HCT116 (cell line): ENCODE results near the gene RADIL. TPM values are rescaled to one million over a fixed set of nuclear protein-coding genes. Genes with fewer than 3 reads are reported as not detected.

ENCODE experiments used
- ATAC-seq: fragments of 200-7000 bp; cut with Tn5 transposase; 2 replicates; pipeline ENCODE4 v1.9.1; 2020; ENCODE audit warnings: mild to moderate bottlenecking, moderate library complexity
- BruUV-seq: library from RNA; stranded (reverse); fragments of 400-500 nt; replicated peaks from 2 replicates; lab custom pipeline; 2021; lab: Mats Ljungman, UMichigan
- CTCF ChIA-PET: fragments of 300-600 bp; sonication (Branson Sonifier 250); formaldehyde crosslinking; loops from one replicate; lab custom pipeline; 2021; ENCODE audit warnings: antibody characterized with exemption; lab: Charles Lee
- POLR2A ChIA-PET: fragments of 300-600, 350-600 bp; sonication (Branson Sonifier 250); formaldehyde crosslinking; loops from one replicate; lab custom pipeline; 2021; ENCODE audit warnings: antibody characterized with exemption; lab: Charles Lee
- RAD21 ChIA-PET, 2 experiments: fragments of 300-600 bp; sonication (Branson Sonifier 250); formaldehyde crosslinking; loops; one replicate each; lab custom pipeline; 2023; ENCODE audit warnings: low total read pairs in 2 of 2; ENCODE audit not compliant: uncharacterized antibody in 2 of 2, unreplicated experiment in 2 of 2, low non-redundant PET in 1 of 2; lab: Charles Lee
- DNase-seq: peaks from one replicate; pipeline ENCODE4 v3.0.0-alpha.2; 2010; ENCODE audit warnings: low read depth, low spot score
- H2AFZ ChIP-seq: fragments of 200-600 bp; shearing (Covaris generic), sonication (generic); 2 replicates; pipeline ENCODE4 v1.6.1; 2017; ENCODE audit warnings: low read depth, mixed run types, mixed read lengths, antibody characterized with exemption, low read length; ENCODE audit not compliant: poor library complexity, severe bottlenecking
- H3K27ac ChIP-seq: 2 replicates; pipeline ENCODE4 v1.5.1; 2012; ENCODE audit warnings: low read depth, low read length
- H3K27me3 ChIP-seq: fragments of 200-600 bp; sonication (generic); 2 replicates; pipeline ENCODE4 v1.6.1; 2016; ENCODE audit warnings: mixed run types, low read length, mixed read lengths; ENCODE audit not compliant: insufficient read depth
- H3K36me3 ChIP-seq, 2 experiments: fragments of 200-500 bp in 1 of 2; fragments of 200-600 bp in 1 of 2; sonication (Bioruptor generic) in 1 of 2; sonication (generic) in 1 of 2; 2 replicates each; pipeline versions ENCODE4 v1.5.1 to v1.6.1; 2014 to 2016; ENCODE audit warnings: low read length in 2 of 2, inconsistent platforms in 1 of 2, mixed read lengths in 1 of 2, mixed run types in 1 of 2; ENCODE audit not compliant: insufficient read depth in 2 of 2, control insufficient read depth in 1 of 2
- H3K4me1 ChIP-seq, 2 experiments: fragments of 200-600 bp in 1 of 2; sonication (generic) in 1 of 2; 2 replicates each; pipeline versions ENCODE4 v1.5.1 to v1.6.1; 2012 to 2017; ENCODE audit warnings: low read length in 2 of 2, inconsistent platforms in 1 of 2, mild to moderate bottlenecking in 1 of 2, mixed read lengths in 1 of 2, mixed run types in 1 of 2, moderate library complexity in 1 of 2; ENCODE audit not compliant: insufficient read depth in 2 of 2, control insufficient read depth in 1 of 2
- H3K4me2 ChIP-seq: fragments of 200-600 bp; sonication (generic); 2 replicates; pipeline ENCODE4 v1.6.1; 2017; ENCODE audit warnings: mixed run types, low read length, mixed read lengths
- H3K4me3 ChIP-seq, 2 experiments: fragments of 200-600 bp in 1 of 2; sonication (generic) in 1 of 2; replicated peaks in 1 of 2; 2 replicates each; pipeline ENCODE4 v1.5.1; 2011 to 2016; ENCODE audit warnings: low read length in 2 of 2, control low read depth in 1 of 2, low read depth in 1 of 2, mild to moderate bottlenecking in 1 of 2, mixed read lengths in 1 of 2, mixed run types in 1 of 2
- H3K79me2 ChIP-seq: fragments of 200-600 bp; sonication (generic); 2 replicates; pipeline ENCODE4 v1.6.1; 2017; ENCODE audit warnings: mild to moderate bottlenecking, mixed run types, low read length, moderate library complexity, mixed read lengths; ENCODE audit not compliant: insufficient read depth
- H3K9ac ChIP-seq: fragments of 200-600 bp; sonication (generic); 2 replicates; pipeline ENCODE4 v1.6.1; 2016; ENCODE audit warnings: low read length, mixed read lengths
- H3K9me2 ChIP-seq: fragments of 200-600 bp; sonication (generic), shearing (Covaris generic); 2 replicates; pipeline ENCODE4 v1.6.1; 2017; ENCODE audit warnings: mixed run types, mild to moderate bottlenecking, moderate library complexity; ENCODE audit not compliant: insufficient read depth
- H3K9me3 ChIP-seq, 2 experiments: fragments of 200-500 bp in 1 of 2; fragments of 200-600 bp in 1 of 2; sonication (Bioruptor generic) in 1 of 2; sonication (generic) in 1 of 2; 2 replicates each; pipeline ENCODE4 v1.6.1; 2014 to 2017; ENCODE audit warnings: low read length in 2 of 2, mixed read lengths in 2 of 2, inconsistent platforms in 1 of 2, low read depth in 1 of 2, mild to moderate bottlenecking in 1 of 2, mixed run types in 1 of 2, moderate library complexity in 1 of 2; ENCODE audit not compliant: control insufficient read depth in 1 of 2, insufficient read depth in 1 of 2
- H4K20me1 ChIP-seq: fragments of 200-600 bp; sonication (generic), shearing (Covaris generic); 2 replicates; pipeline ENCODE4 v1.6.1; 2017; ENCODE audit warnings: mixed run types, mild to moderate bottlenecking, moderate library complexity; ENCODE audit not compliant: insufficient read depth
- CBX3 ChIP-seq: IDR thresholded peaks from 2 replicates; pipeline ENCODE4 v1.6.1; 2012; ENCODE audit warnings: low read depth
- CEBPB ChIP-seq: IDR thresholded peaks from 2 replicates; pipeline ENCODE4 v1.6.1; 2012; ENCODE audit warnings: low read depth
- FOSL1 ChIP-seq: IDR thresholded peaks from 2 replicates; pipeline ENCODE4 v1.6.1; 2012; ENCODE audit warnings: low read depth
- JUND ChIP-seq: IDR thresholded peaks from 2 replicates; pipeline ENCODE4 v1.6.1; 2012
- POLR2A ChIP-seq: IDR thresholded peaks from 2 replicates; pipeline ENCODE4 v1.7.0; 2011; ENCODE audit warnings: borderline replicate concordance; ENCODE audit not compliant: insufficient read depth, insufficient read length; ENCODE audit errors: extremely low read depth
- RAD21 ChIP-seq: IDR thresholded peaks from 2 replicates; pipeline ENCODE4 v1.6.1; 2012; ENCODE audit warnings: low read depth, mild to moderate bottlenecking
- SP1 ChIP-seq: IDR thresholded peaks from 2 replicates; pipeline ENCODE4 v1.6.1; 2012; ENCODE audit warnings: low read depth
- SRF ChIP-seq: IDR thresholded peaks from 2 replicates; pipeline ENCODE4 v1.6.1; 2012; ENCODE audit warnings: low read depth
- ZFX ChIP-seq: fragments of 450-650 bp; IDR thresholded peaks from 2 replicates; pipeline ENCODE4 v1.6.1; 2017
- ZNF274 ChIP-seq: fragments of 200-500 bp; sonication (Bioruptor generic); IDR thresholded peaks from 2 replicates; pipeline ENCODE4 v1.6.1; 2014; ENCODE audit warnings: mild to moderate bottlenecking, low read depth, low read length, inconsistent platforms
- intact Hi-C: fragments of 100-400 bp; cut with micrococcal nuclease; formaldehyde crosslinking; loops from 2 replicates; pipeline ENCODE4 v1.10.0; 2022
- total RNA-seq: library from RNA; stranded (reverse); gene quantifications from one replicate; pipeline ENCODE4 v1.2.1, GENCODE V29; 2021; ENCODE audit not compliant: unreplicated experiment
- TF ChIP-seq, protein P1 (sequence below): IDR thresholded peaks from 2 replicates; pipeline ENCODE4 v1.6.1; 2012
- TF ChIP-seq, protein P2 (sequence below), 3 experiments: fragments of 200-600 bp in 1 of 3; sonication (generic) in 1 of 3; IDR thresholded peaks in 2 of 3; conservative IDR thresholded peaks in 1 of 3; 2 replicates each; pipeline ENCODE4 v1.5.1; 2012 to 2017; ENCODE audit warnings: low read depth in 2 of 3, low read length in 2 of 3, antibody characterized with exemption in 1 of 3, borderline replicate concordance in 1 of 3, control low read depth in 1 of 3, mild to moderate bottlenecking in 1 of 3, mixed read lengths in 1 of 3, mixed run types in 1 of 3, moderate library complexity in 1 of 3; ENCODE audit not compliant: insufficient read depth in 1 of 3
- TF ChIP-seq, protein P3 (sequence below): IDR thresholded peaks from 2 replicates; pipeline ENCODE4 v1.6.1; 2012; ENCODE audit warnings: low read depth

Gene RADIL
- total RNA-seq, 1 experiment from 2014 or later: 5.3 TPM

DNA sequence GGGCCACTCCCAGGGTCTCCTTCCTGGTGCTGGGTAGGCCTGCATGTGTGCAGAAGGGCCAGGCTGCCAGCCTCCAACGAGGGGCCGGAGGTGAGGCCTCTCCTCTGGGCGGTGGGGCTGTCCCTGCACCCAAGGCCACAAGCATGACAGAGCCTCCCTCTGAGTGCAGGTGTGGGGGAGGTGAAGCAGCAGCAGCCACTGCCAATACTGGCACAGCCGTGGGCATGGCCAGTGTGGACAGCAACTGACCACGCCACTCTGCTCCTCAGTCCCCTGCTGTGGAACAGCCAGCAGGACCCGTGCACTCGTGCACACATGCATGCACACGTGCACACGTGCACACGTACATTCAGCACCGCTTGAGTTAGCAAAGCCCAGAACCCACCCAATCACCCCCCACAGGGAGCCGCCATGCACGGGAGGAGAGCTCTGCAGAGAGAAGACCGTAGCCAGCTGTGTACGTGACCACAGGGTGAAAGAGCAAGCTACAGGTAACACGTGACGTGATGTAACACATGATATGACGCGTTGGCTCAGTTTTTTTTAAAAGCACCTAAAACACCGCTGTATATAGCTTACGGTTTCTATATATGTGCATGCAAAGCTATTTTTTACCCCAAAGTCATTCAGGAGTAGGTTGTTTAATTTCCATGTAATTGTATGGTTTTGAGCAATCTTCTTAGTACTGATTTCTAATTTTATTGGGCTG is 44.7 kb downstream of the RADIL start:
- TF ChIP-seq, protein P1, sequence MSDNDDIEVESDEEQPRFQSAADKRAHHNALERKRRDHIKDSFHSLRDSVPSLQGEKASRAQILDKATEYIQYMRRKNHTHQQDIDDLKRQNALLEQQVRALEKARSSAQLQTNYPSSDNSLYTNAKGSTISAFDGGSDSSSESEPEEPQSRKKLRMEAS: no peak
- no peak for TF ChIP-seq CEBPB
- TF ChIP-seq CBX3: no peak
- TF ChIP-seq POLR2A: no peak
- no peak for TF ChIP-seq RAD21
- TF ChIP-seq SRF: no peak
- TF ChIP-seq SP1: no peak
- TF ChIP-seq ZFX: no peak
- no peaks in the 10 kb centered on the region for H3K4me1 ChIP-seq
- H3K9me2 ChIP-seq: no peaks in the 10 kb centered on the region
- no peak for DNase-seq
- H2AFZ ChIP-seq: no peak overlapping the region
- ChIA-PET RAD21 (no interaction called here), CTCF (interaction anchor here (1.7 kb wide), 1 partner anchor 45 kb away, joined by 5 read pairs; the partner anchor contains the start of gene RADIL), POLR2A (no interaction called here)
- H3K9me3 ChIP-seq: no peaks in the 10 kb centered on the region
- no peaks in the 10 kb centered on the region for H3K36me3 ChIP-seq
- H3K27me3 ChIP-seq: no peaks in the 10 kb centered on the region
- intact Hi-C loops: no loop called here
- no peak overlapping the region for H3K4me3 ChIP-seq
- no peak overlapping the region for H3K27ac ChIP-seq
- no TSS peak for BruUV-seq
- H3K4me2 ChIP-seq: no peak overlapping the region
- ATAC-seq: no peak
- no peak overlapping the region for H3K9ac ChIP-seq
- no peaks in the 10 kb centered on the region for H3K79me2 ChIP-seq
- H4K20me1 ChIP-seq: no peaks in the 10 kb centered on the region

DNA sequence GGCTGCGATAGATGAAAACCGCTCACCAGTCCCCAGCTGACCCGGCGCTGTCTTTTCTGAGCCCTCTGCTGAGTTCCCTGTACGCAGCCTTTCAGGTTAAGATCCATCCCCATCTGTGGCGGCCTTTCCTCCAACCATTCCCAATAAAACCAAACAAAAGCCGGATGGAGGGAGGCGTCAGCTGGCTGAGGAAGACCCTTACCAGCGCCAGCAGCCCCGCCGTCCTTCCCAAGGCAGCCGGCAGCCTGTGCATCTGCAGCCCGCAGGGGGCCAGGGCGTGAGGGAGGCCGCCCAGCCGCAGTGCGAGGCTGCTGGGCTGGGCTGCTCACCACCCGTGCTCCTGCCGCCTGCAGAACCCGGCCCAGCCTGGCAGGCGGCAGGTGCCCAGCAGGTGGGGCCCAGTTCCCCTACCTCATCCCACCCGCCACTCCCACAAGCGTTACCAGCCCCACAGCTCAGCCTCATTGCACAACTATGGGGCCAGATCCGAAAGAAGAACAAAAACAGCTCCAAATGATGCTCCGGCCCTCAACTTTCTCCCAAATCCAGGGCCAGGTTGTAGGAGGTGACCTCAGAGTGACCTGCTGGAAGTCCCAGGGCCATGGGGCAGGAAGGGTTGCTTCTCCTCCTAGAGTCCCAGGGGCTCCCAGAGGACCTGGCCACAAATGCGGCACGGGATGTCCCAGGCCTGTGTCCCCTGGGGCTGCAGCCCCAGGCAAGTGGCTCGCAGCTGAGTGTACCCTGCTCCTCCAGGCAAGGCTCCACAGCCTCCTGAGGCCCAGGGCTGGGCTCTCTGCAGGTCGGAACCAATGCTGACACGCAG is 45.5 kb downstream of the RADIL start:
- intact Hi-C loops: no loop called here
- Histone ChIP-seq H3K9ac (no peak overlapping the region), H3K4me2 (no peak overlapping the region), H3K27me3 (no peaks in the 10 kb centered on the region), H4K20me1 (no peaks in the 10 kb centered on the region), H3K79me2 (no peaks in the 10 kb centered on the region), H3K9me2 (no peaks in the 10 kb centered on the region), H3K4me1 (no peaks in the 10 kb centered on the region), H3K36me3 (no peaks in the 10 kb centered on the region), H2AFZ (no peak overlapping the region), H3K27ac (no peak overlapping the region), H3K4me3 (no peak overlapping the region), H3K9me3 (no peaks in the 10 kb centered on the region)
- RAD21 ChIA-PET: no interaction called here
- no TSS peak for BruUV-seq
- CTCF ChIA-PET: no interaction called here
- no peak for DNase-seq
- no peak for ATAC-seq
- POLR2A ChIA-PET: no interaction called here
- TF ChIP-seq SRF (no peak), ZNF274 (no peak), POLR2A (no peak), ZFX (no peak), JUND (no peak), FOSL1 (no peak)
- TF ChIP-seq, protein P2, sequence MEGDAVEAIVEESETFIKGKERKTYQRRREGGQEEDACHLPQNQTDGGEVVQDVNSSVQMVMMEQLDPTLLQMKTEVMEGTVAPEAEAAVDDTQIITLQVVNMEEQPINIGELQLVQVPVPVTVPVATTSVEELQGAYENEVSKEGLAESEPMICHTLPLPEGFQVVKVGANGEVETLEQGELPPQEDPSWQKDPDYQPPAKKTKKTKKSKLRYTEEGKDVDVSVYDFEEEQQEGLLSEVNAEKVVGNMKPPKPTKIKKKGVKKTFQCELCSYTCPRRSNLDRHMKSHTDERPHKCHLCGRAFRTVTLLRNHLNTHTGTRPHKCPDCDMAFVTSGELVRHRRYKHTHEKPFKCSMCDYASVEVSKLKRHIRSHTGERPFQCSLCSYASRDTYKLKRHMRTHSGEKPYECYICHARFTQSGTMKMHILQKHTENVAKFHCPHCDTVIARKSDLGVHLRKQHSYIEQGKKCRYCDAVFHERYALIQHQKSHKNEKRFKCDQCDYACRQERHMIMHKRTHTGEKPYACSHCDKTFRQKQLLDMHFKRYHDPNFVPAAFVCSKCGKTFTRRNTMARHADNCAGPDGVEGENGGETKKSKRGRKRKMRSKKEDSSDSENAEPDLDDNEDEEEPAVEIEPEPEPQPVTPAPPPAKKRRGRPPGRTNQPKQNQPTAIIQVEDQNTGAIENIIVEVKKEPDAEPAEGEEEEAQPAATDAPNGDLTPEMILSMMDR (IDR thresholded peaks at IDR 0.05 in 2 of 3, conservative IDR thresholded peaks at IDR 0.05 in 1 of 3; ENCODE audit: borderline replicate concordance in 1 of 3, insufficient read depth in 1 of 3, low read depth in 2 of 3, low read length in 2 of 3): no peak
- TF ChIP-seq, protein P3, sequence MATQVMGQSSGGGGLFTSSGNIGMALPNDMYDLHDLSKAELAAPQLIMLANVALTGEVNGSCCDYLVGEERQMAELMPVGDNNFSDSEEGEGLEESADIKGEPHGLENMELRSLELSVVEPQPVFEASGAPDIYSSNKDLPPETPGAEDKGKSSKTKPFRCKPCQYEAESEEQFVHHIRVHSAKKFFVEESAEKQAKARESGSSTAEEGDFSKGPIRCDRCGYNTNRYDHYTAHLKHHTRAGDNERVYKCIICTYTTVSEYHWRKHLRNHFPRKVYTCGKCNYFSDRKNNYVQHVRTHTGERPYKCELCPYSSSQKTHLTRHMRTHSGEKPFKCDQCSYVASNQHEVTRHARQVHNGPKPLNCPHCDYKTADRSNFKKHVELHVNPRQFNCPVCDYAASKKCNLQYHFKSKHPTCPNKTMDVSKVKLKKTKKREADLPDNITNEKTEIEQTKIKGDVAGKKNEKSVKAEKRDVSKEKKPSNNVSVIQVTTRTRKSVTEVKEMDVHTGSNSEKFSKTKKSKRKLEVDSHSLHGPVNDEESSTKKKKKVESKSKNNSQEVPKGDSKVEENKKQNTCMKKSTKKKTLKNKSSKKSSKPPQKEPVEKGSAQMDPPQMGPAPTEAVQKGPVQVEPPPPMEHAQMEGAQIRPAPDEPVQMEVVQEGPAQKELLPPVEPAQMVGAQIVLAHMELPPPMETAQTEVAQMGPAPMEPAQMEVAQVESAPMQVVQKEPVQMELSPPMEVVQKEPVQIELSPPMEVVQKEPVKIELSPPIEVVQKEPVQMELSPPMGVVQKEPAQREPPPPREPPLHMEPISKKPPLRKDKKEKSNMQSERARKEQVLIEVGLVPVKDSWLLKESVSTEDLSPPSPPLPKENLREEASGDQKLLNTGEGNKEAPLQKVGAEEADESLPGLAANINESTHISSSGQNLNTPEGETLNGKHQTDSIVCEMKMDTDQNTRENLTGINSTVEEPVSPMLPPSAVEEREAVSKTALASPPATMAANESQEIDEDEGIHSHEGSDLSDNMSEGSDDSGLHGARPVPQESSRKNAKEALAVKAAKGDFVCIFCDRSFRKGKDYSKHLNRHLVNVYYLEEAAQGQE: no peak
- TF ChIP-seq, protein P1: no peak
